ENCODE data around the gene LECT2.

DNA sequence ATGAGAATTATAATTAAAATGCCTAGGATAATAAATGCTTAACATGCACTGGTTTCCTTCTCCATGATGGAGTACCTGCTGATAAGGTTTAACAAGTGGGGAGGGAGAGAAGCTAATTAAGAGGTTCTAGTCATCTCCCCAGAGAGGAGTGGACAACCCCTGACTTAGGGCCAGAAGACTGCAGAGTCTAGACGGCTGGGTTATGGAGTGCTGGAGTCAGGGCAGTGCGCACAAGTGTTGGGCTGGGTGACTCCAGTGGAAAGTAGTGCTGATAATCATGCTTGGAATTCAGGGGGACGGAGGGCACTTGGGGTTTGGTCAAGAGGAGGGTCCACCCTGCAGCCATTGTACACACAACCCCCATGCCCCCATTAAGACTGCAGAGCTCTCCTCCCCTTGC, 41.2 kb upstream of the LECT2 start:
- TF ChIP-seq ZNF274 (IDR thresholded peaks at IDR 0.05; ENCODE audit: low read depth, low read length) = no peak
- no peak for TF ChIP-seq YY1 (IDR thresholded peaks at IDR 0.05; ENCODE audit: insufficient read depth, insufficient read length)
- TF ChIP-seq SUZ12 (IDR thresholded peaks at IDR 0.05; ENCODE audit: extremely low read depth, insufficient read depth, insufficient read length) = no peak

Measured in NT2/D1 (cell line).